ENCODE data around the gene CA12. TPM values are rescaled to one million over a fixed set of nuclear protein-coding genes. Genes with fewer than 3 reads are reported as not detected.

The CA12 gene
- total RNA-seq, 2 experiments from 2014 or later, result 0.32 to 0.46 TPM

DNA sequence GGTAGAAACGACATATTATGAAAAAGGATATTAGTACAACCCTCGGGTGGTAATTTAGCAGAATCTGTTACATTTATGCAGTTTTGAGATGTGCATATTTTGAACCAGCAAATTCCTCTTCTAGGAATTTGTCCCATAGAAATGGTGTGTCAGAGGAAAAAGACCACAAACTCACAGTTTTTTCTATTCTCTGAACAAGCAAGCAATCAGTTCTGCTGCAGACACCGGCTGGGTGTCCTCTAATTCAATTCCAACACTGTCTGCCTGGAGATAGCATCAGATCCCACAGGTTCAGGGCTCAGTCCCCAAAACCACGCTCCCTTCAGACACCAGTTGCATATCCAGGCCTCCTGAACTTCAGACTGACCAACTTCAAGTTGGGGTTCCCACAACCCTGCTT is 67.8 kb downstream of the CA12 start:
- no peaks in the 10 kb centered on the region for H3K4me1 Mint-ChIP-seq
- intact Hi-C loops (cut with DNase I, micrococcal nuclease), result no loop called here
- no peak overlapping the region for H3K27ac Mint-ChIP-seq
- H3K36me3 Mint-ChIP-seq (ENCODE audit: low read depth), result peaks cover 2% of the 10 kb centered on the region
- peaks cover 3% of the 10 kb centered on the region for H3K27me3 Mint-ChIP-seq
- no peak overlapping the region for H3K4me3 Mint-ChIP-seq
- no peak for DNase-seq
- peaks cover 1% of the 10 kb centered on the region for H3K9me3 Mint-ChIP-seq (ENCODE audit: low read depth)
- ChIA-PET POLR2A (no interaction called here), CTCF (interaction anchor here (1.2 kb wide), 1 partner anchor 11 kb away, joined by 3 read pairs; no protein-coding TSS in a partner anchor)
- no peak for ATAC-seq

DNA sequence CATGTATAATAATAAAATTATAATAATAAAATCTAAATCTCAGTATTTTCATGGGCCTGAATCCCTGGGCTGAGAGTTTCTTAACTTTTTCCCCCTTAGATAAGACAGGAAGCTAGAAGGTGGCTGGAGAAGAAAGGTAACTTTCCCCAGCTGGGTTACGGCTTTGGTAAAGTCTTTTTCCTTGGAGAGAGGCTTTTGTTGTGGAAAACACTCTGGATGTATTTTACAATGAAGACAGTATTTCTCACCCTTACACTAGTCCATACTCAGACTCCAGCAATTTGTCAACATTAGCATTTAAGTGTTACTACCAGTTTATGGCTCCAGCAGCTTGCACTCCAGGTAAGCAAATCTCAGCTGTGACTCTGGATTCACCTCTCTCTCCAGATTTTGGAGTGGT is 69.4 kb downstream of the CA12 start:
- H3K27ac Mint-ChIP-seq, result no peak overlapping the region
- ChIA-PET POLR2A (interaction anchor here (0.9 kb wide), 1 partner anchor 29 kb away, joined by 3 read pairs; no protein-coding TSS in a partner anchor), CTCF (interaction anchor here (0.6 to 1.2 kb wide), 4 partner anchors 18 to 90 kb away, joined by 3 to 4 read pairs (median 3); no protein-coding TSS in a partner anchor)
- H3K4me3 Mint-ChIP-seq, result no peak overlapping the region
- peaks cover 3% of the 10 kb centered on the region for H3K27me3 Mint-ChIP-seq
- DNase-seq (no peak), ATAC-seq (no peak)
- intact Hi-C loops (cut with DNase I, micrococcal nuclease), result no loop called here
- peaks cover 1% of the 10 kb centered on the region for H3K9me3 Mint-ChIP-seq (ENCODE audit: low read depth)
- H3K36me3 Mint-ChIP-seq (ENCODE audit: low read depth), result peaks cover 2% of the 10 kb centered on the region
- no peaks in the 10 kb centered on the region for H3K4me1 Mint-ChIP-seq

DNA sequence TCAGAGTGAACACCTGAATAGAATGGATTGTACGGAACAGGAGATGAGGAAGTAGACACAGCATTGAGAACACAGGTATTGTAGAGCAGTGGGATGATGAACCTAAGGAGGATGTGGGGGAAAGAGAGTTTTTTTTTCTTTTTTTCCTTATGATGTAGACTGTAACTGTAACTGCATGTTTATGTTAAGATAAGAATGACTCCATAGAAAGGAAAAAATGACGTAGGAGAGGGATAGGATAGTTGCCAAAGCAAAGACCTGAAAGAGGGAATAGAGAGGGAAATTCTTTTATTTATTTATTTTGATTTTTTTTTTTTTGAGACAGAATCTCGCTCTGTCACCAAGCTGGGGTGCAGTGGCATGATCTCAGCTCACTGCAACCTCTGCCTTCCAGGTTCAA is 71.0 kb downstream of the CA12 start:
- no peak for ATAC-seq
- no peaks in the 10 kb centered on the region for H3K27me3 Mint-ChIP-seq

DNA sequence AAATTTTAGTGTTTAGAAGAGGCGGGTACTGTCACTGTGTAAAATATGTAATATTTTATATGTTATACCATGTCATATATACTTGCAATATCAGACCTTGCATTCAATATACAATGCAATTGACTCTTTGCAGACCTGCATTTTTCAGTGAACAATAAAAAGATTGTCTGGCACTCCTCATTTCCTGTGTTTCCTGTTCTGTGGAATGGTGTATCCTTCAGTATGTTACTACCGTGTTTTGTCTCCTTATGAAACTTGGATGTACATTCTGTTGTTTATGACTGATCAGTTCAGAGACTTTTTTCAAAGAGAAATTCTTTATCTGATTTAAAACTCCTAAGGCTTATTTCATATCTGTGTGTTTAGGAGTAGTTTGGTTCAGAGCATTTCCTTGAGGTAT is 72.7 kb downstream of the CA12 start:
- Mint-ChIP-seq H3K27me3 (no peaks in the 10 kb centered on the region), H3K27ac (no peak overlapping the region), H3K4me3 (no peak overlapping the region), H3K36me3 (ENCODE audit: low read depth) (peaks cover 12% of the 10 kb centered on the region), H3K4me1 (no peaks in the 10 kb centered on the region), H3K9me3 (ENCODE audit: low read depth) (peaks cover 1% of the 10 kb centered on the region)
- intact Hi-C loops (cut with DNase I, micrococcal nuclease), result no loop called here
- CTCF ChIA-PET, result interaction anchor here (0.6 to 1.2 kb wide), 2 partner anchors 18 to 93 kb away, joined by 3 read pairs; no protein-coding TSS in a partner anchor
- DNase-seq (no peak), ATAC-seq (no peak)
- POLR2A ChIA-PET, result no interaction called here

More for the DNA sequence above, 71.0 kb downstream of the CA12 start:
- intact Hi-C loops (cut with DNase I, micrococcal nuclease), result no loop called here
- CTCF ChIA-PET, result no interaction called here
- no peak overlapping the region for H3K4me3 Mint-ChIP-seq
- no peaks in the 10 kb centered on the region for H3K4me1 Mint-ChIP-seq
- POLR2A ChIA-PET, result no interaction called here
- peaks cover 1% of the 10 kb centered on the region for H3K9me3 Mint-ChIP-seq (ENCODE audit: low read depth)
- H3K27ac Mint-ChIP-seq, result no peak overlapping the region
- peaks cover 10% of the 10 kb centered on the region for H3K36me3 Mint-ChIP-seq (ENCODE audit: low read depth)
- no peak for DNase-seq

DNA sequence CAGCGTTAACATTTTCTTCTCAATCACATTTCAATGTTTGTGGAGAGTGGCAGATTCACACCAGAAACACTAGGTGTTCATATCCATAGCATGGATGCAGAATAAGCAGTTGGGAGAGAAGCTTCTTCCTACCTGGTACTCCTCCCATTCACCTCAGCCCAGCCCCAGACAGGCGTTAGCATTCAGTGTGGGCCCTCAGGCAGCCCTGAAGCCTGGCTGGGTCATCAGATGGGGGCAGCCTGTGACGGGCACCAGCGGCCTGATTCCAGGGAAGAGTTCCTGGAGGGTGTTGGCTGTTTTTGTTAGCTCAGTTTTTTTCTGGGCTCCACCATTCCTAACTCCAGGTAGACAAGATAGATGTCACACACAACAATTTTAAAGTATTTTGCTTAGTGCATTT is 73.2 kb downstream of the CA12 start:
- no peaks in the 10 kb centered on the region for H3K27me3 Mint-ChIP-seq
- no peak overlapping the region for H3K27ac Mint-ChIP-seq
- ChIA-PET POLR2A (no interaction called here), CTCF (interaction anchor here (1.3 kb wide), 1 partner anchor 106 kb away, joined by 3 read pairs; no protein-coding TSS in a partner anchor)
- ATAC-seq, result no peak
- no peak overlapping the region for H3K4me3 Mint-ChIP-seq
- intact Hi-C loops (cut with DNase I, micrococcal nuclease), result no loop called here
- no peak for DNase-seq
- peaks cover 12% of the 10 kb centered on the region for H3K36me3 Mint-ChIP-seq (ENCODE audit: low read depth)
- H3K9me3 Mint-ChIP-seq (ENCODE audit: low read depth), result peaks cover 1% of the 10 kb centered on the region
- no peaks in the 10 kb centered on the region for H3K4me1 Mint-ChIP-seq

DNA sequence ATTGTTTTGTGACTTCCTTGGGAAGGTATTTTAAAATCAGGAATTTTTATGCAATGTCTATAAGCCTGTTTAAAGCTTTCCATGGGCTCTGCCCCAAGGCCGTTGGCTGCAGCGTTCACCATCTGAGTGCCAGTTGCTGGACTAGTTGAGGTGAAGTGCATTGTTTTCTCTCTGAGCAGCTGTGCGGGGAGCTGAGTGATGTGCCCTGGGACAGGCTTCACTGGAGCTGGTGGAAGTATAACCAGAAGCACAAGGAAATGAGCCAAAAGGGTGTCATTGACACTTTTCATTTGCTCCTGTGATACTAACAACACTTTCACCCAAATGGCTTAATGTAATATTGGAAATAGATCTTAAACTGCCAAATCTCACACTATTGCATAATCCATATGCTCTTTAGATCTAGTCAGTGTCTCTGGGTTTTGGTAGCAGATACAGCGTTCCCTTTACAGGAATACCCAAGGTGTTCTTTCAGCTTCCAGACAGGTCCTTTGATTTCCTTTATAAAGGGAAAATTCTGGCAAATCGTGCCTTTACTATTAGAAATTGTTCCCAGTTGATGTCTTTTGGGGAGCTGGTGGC is 75.1 kb downstream of the CA12 start:
- Mint-ChIP-seq H3K36me3 (ENCODE audit: low read depth) (peaks cover 12% of the 10 kb centered on the region), H3K9me3 (ENCODE audit: low read depth) (peaks cover 1% of the 10 kb centered on the region), H3K27ac (no peak overlapping the region), H3K27me3 (no peaks in the 10 kb centered on the region), H3K4me3 (no peak overlapping the region), H3K4me1 (no peaks in the 10 kb centered on the region)
- ATAC-seq (no peak), DNase-seq (no peak)
- POLR2A ChIA-PET, result no interaction called here
- CTCF ChIA-PET, result interaction anchor here (1.4 kb wide), 1 partner anchor 10 kb away, joined by 3 read pairs; no protein-coding TSS in a partner anchor
- intact Hi-C loops (cut with DNase I, micrococcal nuclease), result no loop called here

DNA sequence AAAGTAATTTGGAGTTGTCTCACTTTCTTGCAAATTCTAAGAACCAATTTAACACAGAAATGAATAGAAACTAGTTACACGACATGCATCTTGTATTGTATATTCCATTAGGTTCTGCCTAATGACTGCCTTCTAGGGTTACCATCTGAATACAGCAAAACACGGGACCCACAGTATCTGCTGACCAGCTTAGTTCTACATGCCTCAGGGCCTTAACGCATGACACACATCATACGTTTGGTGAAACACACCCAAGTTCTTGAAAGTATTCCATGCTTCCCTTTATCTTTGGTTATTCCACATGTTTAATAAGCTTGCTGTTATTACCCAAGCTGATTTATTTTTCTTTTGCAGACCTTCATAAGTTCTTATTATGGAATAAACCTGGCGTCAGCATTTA is 76.4 kb downstream of the CA12 start:
- H3K9me3 Mint-ChIP-seq (ENCODE audit: low read depth), result no peaks in the 10 kb centered on the region
- H3K4me3 Mint-ChIP-seq, result no peak overlapping the region
- ChIA-PET CTCF (interaction anchor here (0.6 kb wide), 1 partner anchor 289 kb away, joined by 5 read pairs; no protein-coding TSS in a partner anchor), POLR2A (no interaction called here)
- no peak overlapping the region for H3K27ac Mint-ChIP-seq
- H3K4me1 Mint-ChIP-seq, result no peaks in the 10 kb centered on the region
- H3K36me3 Mint-ChIP-seq (ENCODE audit: low read depth), result peaks cover 11% of the 10 kb centered on the region
- ATAC-seq (no peak), DNase-seq (no peak)
- intact Hi-C loops (cut with DNase I, micrococcal nuclease), result no loop called here
- no peaks in the 10 kb centered on the region for H3K27me3 Mint-ChIP-seq

DNA sequence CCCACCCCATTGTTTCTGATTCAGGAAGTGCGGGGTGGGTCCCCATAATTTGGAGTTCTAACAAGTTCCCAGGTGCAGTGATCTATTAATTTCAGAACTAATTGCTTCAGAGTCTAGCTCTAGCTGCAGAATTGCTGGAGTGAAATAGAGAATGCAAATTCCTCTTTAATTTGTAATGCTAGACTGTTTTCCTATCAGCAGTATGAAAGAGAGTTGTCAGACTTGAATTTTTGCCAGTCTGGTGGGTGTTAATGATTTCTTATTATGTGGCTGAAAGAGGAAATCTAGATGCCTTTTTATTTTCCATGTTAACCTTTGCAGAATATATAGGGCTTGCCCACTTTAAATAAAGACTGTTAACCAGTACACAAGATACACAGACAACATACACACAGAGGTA is 80.6 kb downstream of the CA12 start:
- Mint-ChIP-seq H3K9me3 (ENCODE audit: low read depth) (no peaks in the 10 kb centered on the region), H3K4me1 (no peaks in the 10 kb centered on the region), H3K27ac (no peak overlapping the region), H3K27me3 (no peaks in the 10 kb centered on the region), H3K36me3 (ENCODE audit: low read depth) (peaks cover 10% of the 10 kb centered on the region), H3K4me3 (no peak overlapping the region)
- ChIA-PET CTCF (no interaction called here), POLR2A (no interaction called here)
- ATAC-seq (no peak), DNase-seq (no peak)
- intact Hi-C loops (cut with DNase I, micrococcal nuclease), result no loop called here

DNA sequence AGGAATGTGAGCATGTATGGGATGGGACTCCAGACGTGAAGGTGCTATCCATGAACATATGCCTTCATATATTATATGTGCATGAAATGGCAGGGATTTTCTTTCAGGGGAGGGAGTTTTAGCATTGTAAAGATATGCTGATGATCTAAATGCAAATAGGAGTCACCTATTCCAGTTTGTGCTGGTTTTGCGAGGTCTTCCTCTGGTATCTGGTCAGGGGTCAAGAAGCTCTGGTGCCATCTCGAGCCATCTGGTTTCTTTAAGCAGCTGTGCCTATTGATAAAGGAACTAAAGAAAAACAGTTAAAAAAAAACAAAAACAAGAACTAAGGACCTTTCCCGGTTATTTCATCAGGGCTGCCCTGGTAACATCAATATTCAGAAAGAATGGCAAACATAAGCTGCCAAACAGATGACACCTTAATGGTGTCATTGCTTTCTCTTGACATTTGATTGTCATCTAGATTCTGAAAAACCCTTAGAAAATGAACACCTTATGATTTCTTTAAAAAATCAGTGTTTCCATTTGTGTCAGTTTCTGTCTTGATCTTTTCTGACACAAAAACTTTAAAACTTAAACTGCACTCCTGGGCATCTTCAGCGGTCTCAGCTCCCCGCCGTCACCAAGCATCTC is 81.6 kb downstream of the CA12 start:
- Mint-ChIP-seq H3K4me1 (no peaks in the 10 kb centered on the region), H3K27me3 (no peaks in the 10 kb centered on the region), H3K4me3 (no peak overlapping the region), H3K9me3 (ENCODE audit: low read depth) (no peaks in the 10 kb centered on the region), H3K36me3 (ENCODE audit: low read depth) (peaks cover 3% of the 10 kb centered on the region), H3K27ac (no peak overlapping the region)
- intact Hi-C loops (cut with DNase I, micrococcal nuclease), result no loop called here
- DNase-seq (no peak), ATAC-seq (no peak)
- POLR2A ChIA-PET, result no interaction called here
- CTCF ChIA-PET, result interaction anchor here (1.3 kb wide), 2 partner anchors 18 to 44 kb away, joined by 3 read pairs; no protein-coding TSS in a partner anchor

DNA sequence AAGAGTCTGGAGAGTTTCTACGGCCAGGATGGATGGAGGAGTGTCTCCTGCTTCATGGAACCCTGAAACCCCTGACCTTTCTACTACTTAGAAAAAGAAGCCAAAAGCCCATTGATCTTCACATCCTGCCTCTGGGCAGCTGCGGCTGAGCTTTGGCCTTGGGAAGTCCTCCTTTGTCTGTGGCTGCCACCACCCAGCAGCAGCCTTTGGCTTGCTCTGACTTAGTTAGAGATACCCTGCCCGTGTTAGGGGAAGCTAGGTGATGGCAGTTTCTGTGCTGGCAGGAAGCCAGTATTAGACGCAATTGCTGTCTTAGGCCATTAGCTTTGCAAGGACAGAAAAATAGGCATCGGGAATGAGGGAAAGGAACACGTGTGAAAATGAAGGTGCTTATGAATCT is 85.5 kb downstream of the CA12 start:
- ChIA-PET POLR2A (interaction anchor here (0.6 kb wide), 1 partner anchor 17 kb away, joined by 3 read pairs; no protein-coding TSS in a partner anchor), CTCF (interaction anchor here (1.0 to 1.2 kb wide), 4 partner anchors 44 to 248 kb away, joined by 3 to 8 read pairs (median 4); no protein-coding TSS in a partner anchor)
- no peak for ATAC-seq
- Mint-ChIP-seq H3K36me3 (ENCODE audit: low read depth) (peaks cover 2% of the 10 kb centered on the region), H3K4me3 (no peak overlapping the region), H3K9me3 (ENCODE audit: low read depth) (no peaks in the 10 kb centered on the region), H3K27me3 (no peaks in the 10 kb centered on the region), H3K4me1 (no peaks in the 10 kb centered on the region), H3K27ac (no peak overlapping the region)
- DNase-seq, result no peak
- intact Hi-C loops (cut with DNase I, micrococcal nuclease), result no loop called here

DNA sequence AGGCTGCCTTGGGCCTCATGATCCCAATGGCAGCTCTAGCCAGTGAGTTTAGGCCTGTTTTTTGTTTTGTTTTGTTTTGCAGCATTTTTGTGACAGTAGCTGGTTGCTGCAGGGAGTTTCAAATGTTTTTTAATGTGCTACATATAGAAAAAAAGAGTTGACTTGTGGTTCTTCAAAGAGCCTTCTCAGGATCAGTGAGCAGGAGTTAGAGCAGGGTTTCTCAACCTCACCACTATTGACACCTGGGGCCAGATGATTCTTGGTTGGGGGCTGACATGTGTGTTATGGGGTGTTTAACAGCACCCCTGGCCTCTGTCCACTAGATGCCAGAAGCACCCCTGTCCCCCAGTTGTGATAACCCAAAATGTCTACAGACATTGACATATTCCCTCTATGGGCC is 86.3 kb downstream of the CA12 start:
- Mint-ChIP-seq H3K36me3 (ENCODE audit: low read depth) (peaks cover 2% of the 10 kb centered on the region), H3K4me3 (no peak overlapping the region), H3K4me1 (no peaks in the 10 kb centered on the region), H3K27ac (no peak overlapping the region), H3K9me3 (ENCODE audit: low read depth) (no peaks in the 10 kb centered on the region), H3K27me3 (no peaks in the 10 kb centered on the region)
- ChIA-PET POLR2A (no interaction called here), CTCF (interaction anchor here (1.0 to 1.6 kb wide), 5 partner anchors 45 to 247 kb away, joined by 3 to 8 read pairs (median 4); no protein-coding TSS in a partner anchor)
- no peak for DNase-seq
- no peak for ATAC-seq
- intact Hi-C loops (cut with DNase I, micrococcal nuclease), result no loop called here

DNA sequence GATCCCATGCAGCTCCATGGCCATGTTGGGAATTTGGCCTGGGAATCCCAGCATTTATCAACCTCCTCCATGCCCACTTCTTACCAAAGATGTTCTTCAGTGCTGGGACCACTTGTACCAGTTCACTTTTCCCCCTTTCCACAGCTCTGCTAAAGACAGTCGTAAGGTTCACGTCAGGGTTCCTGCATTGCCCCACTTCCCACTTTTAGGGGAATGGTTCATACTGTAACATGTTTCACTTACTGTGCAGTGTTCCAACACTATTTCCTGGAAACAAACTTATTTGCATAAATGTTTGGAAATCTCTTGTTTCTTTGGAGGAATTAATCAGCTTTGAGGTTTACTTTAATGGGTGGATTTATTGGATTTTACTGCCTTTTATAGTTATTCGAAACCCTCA is 87.3 kb downstream of the CA12 start:
- H3K27ac Mint-ChIP-seq, result no peak overlapping the region
- H3K9me3 Mint-ChIP-seq (ENCODE audit: low read depth), result no peaks in the 10 kb centered on the region
- POLR2A ChIA-PET, result no interaction called here
- H3K4me1 Mint-ChIP-seq, result no peaks in the 10 kb centered on the region
- H3K4me3 Mint-ChIP-seq, result no peak overlapping the region
- peaks cover 2% of the 10 kb centered on the region for H3K36me3 Mint-ChIP-seq (ENCODE audit: low read depth)
- no peaks in the 10 kb centered on the region for H3K27me3 Mint-ChIP-seq
- ATAC-seq (no peak), DNase-seq (no peak)
- intact Hi-C loops (cut with DNase I, micrococcal nuclease), result no loop called here
- CTCF ChIA-PET, result interaction anchor here (1.4 to 1.6 kb wide), 2 partner anchors 108 to 172 kb away, joined by 3 to 4 read pairs; no protein-coding TSS in a partner anchor

Data from activated CD4-positive, alpha-beta T cell treated with anti-CD3 and anti-CD28 coated beads for 36 hours (primary cell).